CD4-positive, CD25-positive, alpha-beta regulatory T cell (primary cell): ENCODE results near the gene OR10Z1. TPM values are rescaled to one million over a fixed set of nuclear protein-coding genes. Genes with fewer than 3 reads are reported as not detected.

ENCODE experiments used
- ATAC-seq, 2 donors: fragments of 150-1000 bp; cut with Tn5 transposase; one replicate each; pipeline ENCODE4 v1.10.0; 2021; ENCODE audit warnings: low read depth in 2 of 2, moderate number of reproducible peaks in 2 of 2, moderate library complexity in 1 of 2
- DNase-seq, 3 donors: peaks; one replicate each; pipeline versions ENCODE4 v3.0.0 to v3.0.0-alpha.2; 2012 to 2022; ENCODE audit warnings: mixed read lengths in 1 of 3
- H3K27ac ChIP-seq: one replicate; pipeline ENCODE4 v1.7.0; 2013; ENCODE audit warnings: mild to moderate bottlenecking, low read length; ENCODE audit not compliant: insufficient read depth, poor library complexity, severe bottlenecking
- H3K27me3 ChIP-seq: one replicate; pipeline ENCODE4 v1.7.0; 2013; ENCODE audit warnings: low read length; ENCODE audit not compliant: control insufficient read depth, insufficient read depth
- H3K36me3 ChIP-seq: one replicate; pipeline ENCODE4 v1.7.0; 2013; ENCODE audit warnings: mild to moderate bottlenecking, low read length, moderate library complexity; ENCODE audit not compliant: control insufficient read depth, insufficient read depth
- H3K4me1 ChIP-seq: 2 replicates; pipeline ENCODE4 v1.7.0; 2013; ENCODE audit warnings: mild to moderate bottlenecking, low read length; ENCODE audit not compliant: insufficient read depth, control insufficient read depth, poor library complexity, severe bottlenecking
- H3K4me3 ChIP-seq: one replicate; pipeline ENCODE4 v1.7.0; 2013; ENCODE audit warnings: low read depth, mild to moderate bottlenecking, low read length, moderate library complexity
- H3K9me3 ChIP-seq, 2 experiments: 1 replicate in 1 of 2; 2 replicates in 1 of 2; pipeline ENCODE4 v1.7.0; 2013; ENCODE audit warnings: low read length in 2 of 2, mild to moderate bottlenecking in 1 of 2, moderate library complexity in 1 of 2; ENCODE audit not compliant: control insufficient read depth in 2 of 2
- H3K27ac Mint-ChIP-seq, 3 donors: one replicate each; pipeline ENCODE4 v1.8.0; 2020 to 2022; ENCODE audit warnings: mild to moderate bottlenecking in 3 of 3, mixed read lengths in 3 of 3, moderate library complexity in 2 of 3
- H3K27me3 Mint-ChIP-seq: one replicate; pipeline ENCODE4 v1.8.0; 2022; ENCODE audit warnings: mild to moderate bottlenecking, mixed read lengths
- H3K36me3 Mint-ChIP-seq: one replicate; pipeline ENCODE4 v1.8.0; 2020; ENCODE audit warnings: mixed read lengths
- H3K4me1 Mint-ChIP-seq, 4 donors: one replicate each; pipeline ENCODE4 v1.8.0; 2020 to 2022; ENCODE audit warnings: mixed read lengths in 4 of 4, mild to moderate bottlenecking in 1 of 4
- H3K4me3 Mint-ChIP-seq, 4 donors: one replicate each; pipeline ENCODE4 v1.8.0; 2020 to 2022; ENCODE audit warnings: mild to moderate bottlenecking in 4 of 4, mixed read lengths in 4 of 4, moderate library complexity in 3 of 4
- H3K9me3 Mint-ChIP-seq, 7 donors: one replicate each; pipeline ENCODE4 v1.8.0; 2020 to 2022; ENCODE audit warnings: mixed read lengths in 7 of 7, mild to moderate bottlenecking in 3 of 7, moderate library complexity in 2 of 7
- polyA plus RNA-seq, 4 donors: library from polyadenylated mRNA; unstranded; fragments of 300-500 nt; fragmentation: Illumina TruSeq; gene quantifications; one replicate each; pipeline ENCODE4 v1.2.3, GENCODE V29; 2021
- total RNA-seq: library from RNA; stranded (reverse); gene quantifications from one replicate; pipeline ENCODE4 v1.2.3, GENCODE V29; 2022

The OR10Z1 gene
- total and polyA plus RNA-seq, 5 donors from 2014 or later, result not detected

- Histone ChIP-seq H3K4me3 (no peak overlapping the region), H3K9me3 (peaks cover 6% of the 10 kb centered on the region in 2 experiments), H3K27ac (no peak overlapping the region), H3K36me3 (no peaks in the 10 kb centered on the region), H3K4me1 (no peaks in the 10 kb centered on the region), H3K27me3 (no peaks in the 10 kb centered on the region)
- no peaks in the 10 kb centered on the region for H3K4me1 Mint-ChIP-seq
- H3K27ac Mint-ChIP-seq, result no peak overlapping the region
- peaks cover 5% of the 10 kb centered on the region for H3K27me3 Mint-ChIP-seq
- H3K4me3 Mint-ChIP-seq, result no peak overlapping the region
- no peak for ATAC-seq
- peaks cover 0 to 7% (median 1%) of the 10 kb centered on the region in 7 donors for H3K9me3 Mint-ChIP-seq
- no peak for DNase-seq
- no peaks in the 10 kb centered on the region for H3K36me3 Mint-ChIP-seq
Observed at GRCh38 chr1:158583962-158584361, 21.1 kb upstream of the OR10Z1 start.

DNA sequence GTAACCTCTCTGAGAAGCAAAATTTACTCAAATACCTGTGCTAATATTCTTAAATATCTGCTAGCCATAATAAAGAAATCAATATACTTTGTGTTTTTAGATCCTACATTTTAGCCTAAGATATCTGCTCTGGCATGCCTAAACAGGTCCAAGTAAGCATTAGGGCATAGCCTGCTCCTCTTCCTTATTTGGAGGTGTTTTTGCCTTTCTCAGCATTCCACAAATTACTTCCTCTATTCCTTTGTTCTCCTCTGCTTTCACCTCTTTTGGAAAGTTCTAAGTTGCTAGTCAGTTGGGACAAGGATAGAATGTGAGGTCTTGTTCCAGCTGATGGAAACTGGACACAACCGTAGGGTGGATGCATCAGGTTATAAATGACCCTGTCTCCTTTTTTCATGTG is 18.1 kb upstream of the OR10Z1 start:
- Histone ChIP-seq H3K27ac (no peak overlapping the region), H3K4me1 (no peaks in the 10 kb centered on the region), H3K4me3 (no peak overlapping the region), H3K9me3 (peaks cover 6% of the 10 kb centered on the region in 2 experiments), H3K27me3 (no peaks in the 10 kb centered on the region), H3K36me3 (no peaks in the 10 kb centered on the region)
- no peak for DNase-seq
- Mint-ChIP-seq H3K4me1 (no peaks in the 10 kb centered on the region), H3K36me3 (no peaks in the 10 kb centered on the region), H3K27ac (no peak overlapping the region), H3K27me3 (peaks cover 5% of the 10 kb centered on the region), H3K9me3 (peaks cover 0 to 7% (median 2%) of the 10 kb centered on the region in 7 donors), H3K4me3 (no peak overlapping the region)
- ATAC-seq, result no peak

DNA sequence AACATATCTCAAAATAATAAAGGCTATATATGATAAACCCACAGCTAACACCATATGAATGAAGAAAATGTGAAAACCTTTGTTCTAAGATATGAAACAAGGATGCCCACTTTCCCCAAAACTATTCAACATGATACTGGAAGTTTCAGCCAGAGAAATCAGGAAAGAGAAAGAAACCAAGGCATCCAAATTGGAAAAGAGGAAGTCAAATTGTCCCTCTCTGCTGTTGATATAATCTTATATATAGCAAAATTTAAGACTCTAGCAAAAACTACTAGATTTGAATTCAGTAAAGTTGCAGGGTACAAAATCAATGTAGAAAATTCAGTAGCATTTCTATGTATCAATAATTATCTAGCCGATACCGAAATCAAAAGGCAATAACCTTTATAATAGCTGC is 4.3 kb upstream of the OR10Z1 start:
- peaks cover 2 to 25% (median 6%) of the 10 kb centered on the region in 7 donors for H3K9me3 Mint-ChIP-seq
- Histone ChIP-seq H3K4me3 (no peak overlapping the region), H3K27me3 (peaks cover 11% of the 10 kb centered on the region), H3K27ac (no peak overlapping the region), H3K36me3 (no peaks in the 10 kb centered on the region), H3K9me3 (peaks cover 21 to 28% of the 10 kb centered on the region in 2 experiments), H3K4me1 (no peaks in the 10 kb centered on the region)
- no peaks in the 10 kb centered on the region for H3K4me1 Mint-ChIP-seq
- H3K27ac Mint-ChIP-seq, result no peak overlapping the region
- ATAC-seq (no peak), DNase-seq (no peak)
- peaks cover 5% of the 10 kb centered on the region for H3K27me3 Mint-ChIP-seq
- no peak overlapping the region for H3K4me3 Mint-ChIP-seq
- H3K36me3 Mint-ChIP-seq, result no peaks in the 10 kb centered on the region

DNA sequence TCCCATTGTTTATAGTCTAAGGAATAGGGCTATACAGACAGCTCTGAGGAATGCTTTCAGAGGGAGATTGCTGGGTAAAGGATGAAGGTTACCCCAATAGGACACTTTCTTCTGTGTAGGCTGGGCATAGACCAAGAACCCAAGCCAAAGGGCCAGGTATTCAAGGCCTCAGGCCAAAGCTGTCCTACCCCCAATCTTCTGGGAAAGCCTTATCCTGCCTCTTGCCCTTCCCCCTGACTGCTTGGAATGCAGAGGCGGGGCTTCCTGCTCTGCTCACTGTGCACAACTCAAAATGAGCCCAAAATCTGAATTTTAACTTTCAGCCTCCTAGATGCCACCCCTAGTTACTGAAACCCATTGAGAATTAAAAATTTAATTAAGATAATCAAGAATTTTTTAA is 2.2 kb downstream of the OR10Z1 start:
- Mint-ChIP-seq H3K36me3 (no peaks in the 10 kb centered on the region), H3K27me3 (peaks cover 9% of the 10 kb centered on the region), H3K4me3 (no peak overlapping the region), H3K4me1 (peaks cover 0 to 2% (median 0%) of the 10 kb centered on the region in 4 donors), H3K9me3 (peaks cover 0 to 1% (median 0%) of the 10 kb centered on the region in 7 donors), H3K27ac (no peak overlapping the region)
- H3K27ac ChIP-seq, result no peak overlapping the region
- no peaks in the 10 kb centered on the region for H3K4me1 ChIP-seq
- H3K36me3 ChIP-seq, result no peaks in the 10 kb centered on the region
- H3K9me3 ChIP-seq, result no peaks in the 10 kb centered on the region
- H3K4me3 ChIP-seq, result no peak overlapping the region
- peaks cover 5% of the 10 kb centered on the region for H3K27me3 ChIP-seq
- ATAC-seq (no peak), DNase-seq (no peak)

DNA sequence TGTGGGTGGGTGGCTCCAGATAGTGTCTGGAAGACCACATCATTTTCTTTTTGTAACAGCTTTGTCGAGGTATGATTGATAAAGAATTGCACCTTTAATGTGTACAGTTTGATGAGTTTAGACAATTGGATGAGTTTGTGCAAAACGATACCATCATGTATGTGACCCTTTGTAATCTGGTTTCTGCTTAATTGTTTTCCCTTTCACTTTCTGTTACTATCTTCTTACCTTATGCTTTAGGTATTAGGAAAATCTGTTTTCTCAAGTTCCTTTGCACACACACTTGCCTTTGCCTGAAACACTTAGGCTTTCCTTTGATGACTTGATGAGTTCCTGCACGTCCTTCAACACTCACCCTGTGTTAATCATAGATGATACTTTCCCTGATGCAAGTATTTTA is 6.8 kb downstream of the OR10Z1 start:
- Mint-ChIP-seq H3K4me3 (no peak overlapping the region), H3K27ac (peak overlapping the region in 1 of 3 donors; percentile 57), H3K4me1 (peaks cover 0 to 2% (median 0%) of the 10 kb centered on the region in 4 donors), H3K36me3 (no peaks in the 10 kb centered on the region), H3K9me3 (no peaks in the 10 kb centered on the region), H3K27me3 (peaks cover 18% of the 10 kb centered on the region)
- ATAC-seq (no peak), DNase-seq (no peak)
- Histone ChIP-seq H3K9me3 (no peaks in the 10 kb centered on the region), H3K27me3 (peaks cover 2% of the 10 kb centered on the region), H3K27ac (no peak overlapping the region), H3K4me3 (no peak overlapping the region), H3K4me1 (no peaks in the 10 kb centered on the region), H3K36me3 (no peaks in the 10 kb centered on the region)

- Mint-ChIP-seq H3K4me1 (peaks cover 0 to 2% (median 0%) of the 10 kb centered on the region in 4 donors), H3K36me3 (no peaks in the 10 kb centered on the region), H3K9me3 (no peaks in the 10 kb centered on the region), H3K27ac (no peak overlapping the region), H3K27me3 (peaks cover 23% of the 10 kb centered on the region), H3K4me3 (no peak overlapping the region)
- Histone ChIP-seq H3K36me3 (no peaks in the 10 kb centered on the region), H3K9me3 (no peaks in the 10 kb centered on the region), H3K4me1 (no peaks in the 10 kb centered on the region), H3K4me3 (no peak overlapping the region), H3K27ac (no peak overlapping the region), H3K27me3 (peaks cover 5% of the 10 kb centered on the region)
- DNase-seq (no peak), ATAC-seq (no peak)
Observed at GRCh38 chr1:158613764-158614163, 8.7 kb downstream of the OR10Z1 start.

DNA sequence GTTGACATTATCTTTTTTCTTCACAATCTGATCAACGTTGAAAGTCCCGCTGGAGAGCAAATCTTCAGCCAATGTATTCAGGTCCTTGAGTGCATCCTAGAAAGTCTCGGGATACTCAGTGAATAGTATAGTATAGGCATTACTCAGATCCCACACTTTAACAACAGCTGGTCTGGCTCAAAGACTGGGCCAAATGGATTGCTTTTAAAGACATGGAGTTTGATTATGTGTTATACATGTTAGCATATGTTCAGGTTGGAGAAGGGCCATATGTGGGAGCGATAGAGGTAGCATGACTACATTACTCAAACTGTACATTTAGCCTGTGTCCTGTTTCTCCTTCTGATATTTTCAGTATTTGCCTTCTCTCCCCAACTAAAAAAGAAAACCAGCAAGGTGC is 33.1 kb downstream of the OR10Z1 start:
- H3K27me3 Mint-ChIP-seq, result peaks cover 5% of the 10 kb centered on the region
- Histone ChIP-seq H3K36me3 (no peaks in the 10 kb centered on the region), H3K27me3 (peaks cover 3% of the 10 kb centered on the region), H3K27ac (no peak overlapping the region), H3K4me3 (no peak overlapping the region), H3K4me1 (no peaks in the 10 kb centered on the region), H3K9me3 (no peaks in the 10 kb centered on the region)
- DNase-seq (no peak), ATAC-seq (no peak)
- no peaks in the 10 kb centered on the region for H3K4me1 Mint-ChIP-seq
- H3K36me3 Mint-ChIP-seq, result no peaks in the 10 kb centered on the region
- H3K9me3 Mint-ChIP-seq, result peaks cover 0 to 3% (median 0%) of the 10 kb centered on the region in 7 donors
- H3K4me3 Mint-ChIP-seq, result no peak overlapping the region
- H3K27ac Mint-ChIP-seq, result no peak overlapping the region

- Histone ChIP-seq H3K36me3 (no peaks in the 10 kb centered on the region), H3K27me3 (peaks cover 3% of the 10 kb centered on the region), H3K27ac (no peak overlapping the region), H3K4me1 (no peaks in the 10 kb centered on the region), H3K9me3 (no peaks in the 10 kb centered on the region), H3K4me3 (no peak overlapping the region)
- Mint-ChIP-seq H3K4me1 (no peaks in the 10 kb centered on the region), H3K27me3 (peaks cover 5% of the 10 kb centered on the region), H3K4me3 (no peak overlapping the region), H3K27ac (no peak overlapping the region), H3K36me3 (no peaks in the 10 kb centered on the region), H3K9me3 (peaks cover 0 to 4% (median 0%) of the 10 kb centered on the region in 7 donors)
- ATAC-seq (no peak), DNase-seq (no peak)
Observed at GRCh38 chr1:158638904-158639303, 33.8 kb downstream of the OR10Z1 start.
